Measurements from ENCODE around the gene WNT9B.
"Not testable (repeated sequence)": the region's sequence is repeated elsewhere in the genome, so short reads cannot be mapped to it uniquely, and the experiment has no call there.

The WNT9B gene

GRCh38 chr17:46915596-46915995 is 64.2 kb downstream of the WNT9B start:
- no peak for DNase-seq

- no peak for DNase-seq
These were observed 64.8 kb downstream of the WNT9B start for GRCh38 chr17:46916211-46916610.

- no peak for DNase-seq
These were observed 65.2 kb downstream of the WNT9B start for GRCh38 chr17:46916623-46917022.

- no peak for DNase-seq
These were observed 65.7 kb downstream of the WNT9B start for GRCh38 chr17:46917041-46917440.

- no peak for DNase-seq
These were observed 66.1 kb downstream of the WNT9B start for GRCh38 chr17:46917516-46917915.

GRCh38 chr17:46921962-46922361 is 70.6 kb downstream of the WNT9B start:
- not testable (repeated sequence) for DNase-seq

GRCh38 chr17:46922487-46922803 is 71.1 kb downstream of the WNT9B start:
- no peak for DNase-seq

GRCh38 chr17:46922804-46923635 is 71.6 kb downstream of the WNT9B start, which contains the start of gene GOSR2:
TSS of gene GOSR2 (plus strand) at chr17:46923160. CDS start at chr17:46923193, 33 bp downstream.
- peak; percentile 49 to 92 (median 75) for DNase-seq

GRCh38 chr17:46925185-46925868 is 73.9 kb downstream of the WNT9B start:
- DNase-seq, result no peak

GRCh38 chr17:46928467-46929261 is 77.3 kb downstream of the WNT9B start:
- no peak for DNase-seq

- DNase-seq, result no peak
These were observed 78.0 kb downstream of the WNT9B start for GRCh38 chr17:46929413-46929812.

GRCh38 chr17:46930051-46930450 is 78.7 kb downstream of the WNT9B start:
- DNase-seq, result no peak

- DNase-seq, result no peak
These were observed 80.2 kb downstream of the WNT9B start for GRCh38 chr17:46931596-46931995.

GRCh38 chr17:46935658-46936266 is 84.4 kb downstream of the WNT9B start:
- no peak for DNase-seq

Measured in T-helper 1 cell (primary cell).